NCI-H526 treated with DMSO at 0.1 percent for 48 hours (cell line): ENCODE data around the gene MLST8.
A peak's percentile ranks its signal among the peaks of the same experiment; 100 is the strongest.
"Not testable (repeated sequence)": the region's sequence is repeated elsewhere in the genome, so short reads cannot be mapped to it uniquely, and the experiment has no call there.

ENCODE experiments used
- DNase-seq: peaks from one replicate; lab custom pipeline; 2025; lab: John Stamatoyannopoulos, UW

The MLST8 gene

GRCh38 chr16:2190659-2191445 is 14.4 kb upstream of the MLST8 start:
- DNase-seq, result no peak

- no peak for DNase-seq
These were observed 13.9 kb upstream of the MLST8 start for GRCh38 chr16:2191446-2191706.

- DNase-seq, result no peak
These were observed 11.0 kb upstream of the MLST8 start for GRCh38 chr16:2194166-2194834.

GRCh38 chr16:2194852-2195321 is 10.4 kb upstream of the MLST8 start:
- DNase-seq, result peak; percentile 21

GRCh38 chr16:2195322-2196161 is 9.7 kb upstream of the MLST8 start:
- DNase-seq, result no peak

- no peak for DNase-seq
These were observed 8.9 kb upstream of the MLST8 start, which contains the start of gene CASKIN1 for GRCh38 chr16:2196162-2196980. Gene CASKIN1, minus strand, starts transcription at chr16:2196605. Its CDS starts 173 bp downstream, at chr16:2196432.

GRCh38 chr16:2196981-2197511 is 8.2 kb upstream of the MLST8 start:
- DNase-seq, result no peak

- no peak for DNase-seq
These were observed 7.5 kb upstream of the MLST8 start for GRCh38 chr16:2197765-2198164.

- no peak for DNase-seq
These were observed 7.0 kb upstream of the MLST8 start for GRCh38 chr16:2198283-2198682.

GRCh38 chr16:2199095-2199494 is 6.2 kb upstream of the MLST8 start:
- DNase-seq, result no peak

GRCh38 chr16:2199621-2200139 is 5.6 kb upstream of the MLST8 start:
- no peak for DNase-seq

- DNase-seq, result no peak
These were observed 4.9 kb upstream of the MLST8 start for GRCh38 chr16:2200313-2200712.

GRCh38 chr16:2203119-2203688 is 2.0 kb upstream of the MLST8 start:
- not testable (repeated sequence) for DNase-seq

GRCh38 chr16:2204416-2205103 is 694 bp upstream of the MLST8 start:
- DNase-seq, result no peak

- DNase-seq, result no peak
These were observed 686 bp downstream of the MLST8 start for GRCh38 chr16:2205967-2206313.

GRCh38 chr16:2206420-2206779 is 1.1 kb downstream of the MLST8 start:
- no peak for DNase-seq

GRCh38 chr16:2206780-2207433 is 1.7 kb downstream of the MLST8 start:
- DNase-seq, result no peak

GRCh38 chr16:2207872-2208271 is 2.6 kb downstream of the MLST8 start:
- no peak for DNase-seq

GRCh38 chr16:2208308-2208707 is 3.1 kb downstream of the MLST8 start:
- DNase-seq, result no peak

- DNase-seq, result no peak
These were observed 3.5 kb downstream of the MLST8 start for GRCh38 chr16:2208772-2209171.
